Measurements from ENCODE around the gene PPP1R14B. TPM values are rescaled to one million over a fixed set of nuclear protein-coding genes. Genes with fewer than 3 reads are reported as not detected.

Gene PPP1R14B
- total RNA-seq, 1 donor from 2014 or later, result 144 TPM

- intact Hi-C loops (cut with micrococcal nuclease), result no loop called here
These were observed 12.7 kb downstream of the PPP1R14B start, which contains the start of gene VEGFB for GRCh38 chr11:64233913-64234586. VEGFB (plus strand) TSS chr11:64234584; CDS start chr11:64234834, 250 bp downstream.

GRCh38 chr11:64232967-64233315 lies 13.8 kb downstream of the PPP1R14B start:
- intact Hi-C loops (cut with micrococcal nuclease), result no loop called here

- intact Hi-C loops (cut with micrococcal nuclease), result no loop called here
These were observed 14.4 kb downstream of the PPP1R14B start for GRCh38 chr11:64232182-64232966.

GRCh38 chr11:64231546-64231945 lies 15.2 kb downstream of the PPP1R14B start:
- intact Hi-C loops (cut with micrococcal nuclease), result no loop called here

- intact Hi-C loops (cut with micrococcal nuclease), result loop anchor here (1.0 kb wide), 2 partner anchors 10 to 74 kb away; partner anchors contain the start of genes ESRRA and FKBP2
These were observed 15.8 kb downstream of the PPP1R14B start for GRCh38 chr11:64230985-64231365.

GRCh38 chr11:64230171-64230984 lies 16.4 kb downstream of the PPP1R14B start, which contains the start of gene DNAJC4:
DNAJC4 (plus strand) TSS chr11:64230548; CDS start chr11:64230855, 307 bp downstream.
- intact Hi-C loops (cut with micrococcal nuclease), result loop anchor here (1.0 kb wide), 2 partner anchors 11 to 75 kb away; partner anchors contain the start of genes ESRRA and FKBP2

GRCh38 chr11:64229744-64230170 lies 17.0 kb downstream of the PPP1R14B start:
- intact Hi-C loops (cut with micrococcal nuclease), result loop anchor here (1.0 kb wide), 2 partner anchors 12 to 76 kb away; partner anchors contain the start of genes ESRRA and FKBP2

GRCh38 chr11:64229090-64229743 lies 17.5 kb downstream of the PPP1R14B start:
- intact Hi-C loops (cut with micrococcal nuclease), result no loop called here

- intact Hi-C loops (cut with micrococcal nuclease), result loop anchor here (2.0 kb wide), 2 partner anchors 13 to 21 kb away; partner anchors contain the start of genes FERMT3 and FKBP2
These were observed 19.3 kb downstream of the PPP1R14B start for GRCh38 chr11:64227405-64227956.

GRCh38 chr11:64226507-64227051 lies 20.2 kb downstream of the PPP1R14B start:
- intact Hi-C loops (cut with micrococcal nuclease), result loop anchor here (1.0 to 2.0 kb wide), 3 partner anchors 14 to 43 kb away; partner anchors contain the start of genes FERMT3 and FKBP2

- intact Hi-C loops (cut with micrococcal nuclease), result loop anchor here (1.0 to 2.0 kb wide), 3 partner anchors 15 to 43 kb away; partner anchors contain the start of genes FERMT3 and FKBP2
These were observed 20.9 kb downstream of the PPP1R14B start, which contains the start of the genes NUDT22 and TRPT1 for GRCh38 chr11:64225608-64226506. NUDT22 (plus strand) TSS chr11:64226274; CDS start chr11:64226653, 379 bp downstream. TRPT1 (minus strand) TSS chr11:64226186; CDS start chr11:64225860, 326 bp downstream.

GRCh38 chr11:64224891-64225607 lies 21.7 kb downstream of the PPP1R14B start:
- intact Hi-C loops (cut with micrococcal nuclease), result no loop called here

GRCh38 chr11:64224151-64224890 lies 22.4 kb downstream of the PPP1R14B start:
- intact Hi-C loops (cut with micrococcal nuclease), result no loop called here

GRCh38 chr11:64223001-64223651 lies 23.6 kb downstream of the PPP1R14B start:
- intact Hi-C loops (cut with micrococcal nuclease), result no loop called here

- intact Hi-C loops (cut with micrococcal nuclease), result no loop called here
These were observed 24.1 kb downstream of the PPP1R14B start for GRCh38 chr11:64222651-64223000.

- intact Hi-C loops (cut with micrococcal nuclease), result no loop called here
These were observed 25.9 kb downstream of the PPP1R14B start for GRCh38 chr11:64220798-64221197.

GRCh38 chr11:64220271-64220670 lies 26.5 kb downstream of the PPP1R14B start:
- intact Hi-C loops (cut with micrococcal nuclease), result no loop called here

Measured in T-helper 2 cell treated with Interferon-gamma antibody and Interleukin-4, amounts not matched to agents 100 ng/mL and 5 ng/mL, for 36 hours (primary cell).